Spleen (tissue), 7 donors: Measurements from ENCODE around the gene TBC1D32.

Experiments used
- CTCF ChIP-seq, 11 experiments: fragments of 200-600 bp in 7 of 11; fragments of 450-650 bp in 4 of 11; sonication (generic) in 4 of 11; IDR thresholded peaks in 8 of 11; conservative IDR thresholded peaks in 3 of 11; 1 replicate in 7 of 11; 2 replicates in 4 of 11; pipeline versions ENCODE4 v1.4.0 to v1.8.0; 2016 to 2021; ENCODE audit warnings: antibody characterized with exemption in 11 of 11, inconsistent platforms in 4 of 11, mild to moderate bottlenecking in 1 of 11
- POLR2A ChIP-seq, 3 donors: fragments of 450-650 bp; IDR thresholded peaks; one replicate each; pipeline ENCODE4 v1.5.1; 2017; ENCODE audit warnings: antibody characterized with exemption in 3 of 3, mild to moderate bottlenecking in 1 of 3
- donor health status: DM: no; HTN: no; CAD: no; lungs with moderate emphysema.
- donor health status: DM: no; HTN: no; CAD: no.
- donor health status: DM: no; HTN: no; CAD: no.

DNA sequence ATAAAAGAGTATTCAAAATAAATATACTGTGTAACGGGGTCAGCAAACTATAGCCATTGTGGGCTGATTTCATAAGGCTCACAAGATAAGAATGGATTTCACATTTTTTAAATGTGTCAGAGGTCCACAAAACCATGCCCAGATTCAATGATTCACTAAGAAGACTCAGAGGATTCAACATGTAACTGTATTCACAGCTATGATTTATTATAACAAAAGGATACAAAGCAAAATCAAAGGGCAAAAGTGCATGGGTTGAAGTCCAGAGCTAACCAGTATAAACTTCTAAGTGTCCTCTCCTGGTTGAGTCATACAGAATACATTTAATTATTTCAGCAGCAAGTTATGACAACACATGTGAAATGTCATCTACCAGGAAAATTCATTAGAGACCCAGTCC is 49.2 kb downstream of the TBC1D32 start:
- TF ChIP-seq POLR2A (IDR thresholded peaks at IDR 0.05) (no peak), CTCF (IDR thresholded peaks at IDR 0.05 in 8 of 11, conservative IDR thresholded peaks at IDR 0.05 in 3 of 11) (no peak)
